ENCODE data around the gene KCTD10.

DNA sequence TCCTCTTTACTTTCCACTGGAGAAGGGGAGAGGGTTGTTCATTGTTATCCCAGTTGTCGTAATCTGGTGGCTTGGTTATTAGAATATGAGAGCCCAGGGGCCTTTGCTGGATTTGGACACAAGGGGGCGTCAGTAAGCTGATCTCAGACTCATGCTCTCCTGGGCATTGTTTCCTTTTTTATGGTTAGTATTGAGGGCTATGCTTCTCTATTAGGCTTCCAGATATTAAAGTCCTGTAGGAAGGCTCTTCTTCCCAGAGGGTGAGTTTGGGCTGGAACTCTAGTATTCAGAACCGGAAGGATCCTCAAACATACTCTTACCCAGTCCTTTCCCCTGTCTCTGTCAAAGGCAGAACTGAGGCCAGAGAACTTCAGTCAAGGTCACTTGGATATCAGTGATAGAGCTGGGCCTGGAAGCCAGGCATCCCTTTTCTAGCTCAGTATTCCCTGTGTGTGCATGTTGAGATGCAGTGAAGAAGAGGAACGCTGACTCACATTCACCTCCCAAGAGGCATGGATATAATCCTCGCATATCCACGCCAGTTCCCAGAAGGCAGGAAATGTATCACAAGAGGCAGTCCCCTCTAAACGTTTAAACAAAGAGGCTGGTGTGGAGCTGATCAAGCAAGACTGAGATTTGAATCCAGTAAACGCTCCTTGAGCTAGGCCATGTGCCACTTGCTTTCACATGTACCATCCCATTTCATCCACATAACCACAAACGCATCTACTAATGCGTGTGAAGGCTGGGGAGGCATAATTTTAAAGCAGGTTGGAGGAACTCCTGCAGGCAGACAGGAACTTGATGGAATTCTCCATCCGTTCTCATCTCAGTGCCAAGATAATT, 41.9 kb upstream of the KCTD10 start:
- TF ChIP-seq, protein P1, sequence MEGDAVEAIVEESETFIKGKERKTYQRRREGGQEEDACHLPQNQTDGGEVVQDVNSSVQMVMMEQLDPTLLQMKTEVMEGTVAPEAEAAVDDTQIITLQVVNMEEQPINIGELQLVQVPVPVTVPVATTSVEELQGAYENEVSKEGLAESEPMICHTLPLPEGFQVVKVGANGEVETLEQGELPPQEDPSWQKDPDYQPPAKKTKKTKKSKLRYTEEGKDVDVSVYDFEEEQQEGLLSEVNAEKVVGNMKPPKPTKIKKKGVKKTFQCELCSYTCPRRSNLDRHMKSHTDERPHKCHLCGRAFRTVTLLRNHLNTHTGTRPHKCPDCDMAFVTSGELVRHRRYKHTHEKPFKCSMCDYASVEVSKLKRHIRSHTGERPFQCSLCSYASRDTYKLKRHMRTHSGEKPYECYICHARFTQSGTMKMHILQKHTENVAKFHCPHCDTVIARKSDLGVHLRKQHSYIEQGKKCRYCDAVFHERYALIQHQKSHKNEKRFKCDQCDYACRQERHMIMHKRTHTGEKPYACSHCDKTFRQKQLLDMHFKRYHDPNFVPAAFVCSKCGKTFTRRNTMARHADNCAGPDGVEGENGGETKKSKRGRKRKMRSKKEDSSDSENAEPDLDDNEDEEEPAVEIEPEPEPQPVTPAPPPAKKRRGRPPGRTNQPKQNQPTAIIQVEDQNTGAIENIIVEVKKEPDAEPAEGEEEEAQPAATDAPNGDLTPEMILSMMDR (IDR thresholded peaks at IDR 0.05) = peak; percentile 67 to 83 (median 72)
- TF ChIP-seq POLR2A (IDR thresholded peaks at IDR 0.05; ENCODE audit: low read depth) = no peak
